A673 (cell line): Measurements from ENCODE around the gene IL10RB. TPM values are rescaled to one million over a fixed set of nuclear protein-coding genes. Genes with fewer than 3 reads are reported as not detected.

ENCODE experiments used
- BruUV-seq: library from RNA; stranded (reverse); fragments of 400-500 nt; replicated peaks from 2 replicates; lab custom pipeline; 2021; lab: Mats Ljungman, UMichigan
- CTCF ChIA-PET: fragments of 300-600 bp; sonication (Branson Sonifier 250); formaldehyde crosslinking; loops from one replicate; lab custom pipeline; 2022; ENCODE audit warnings: antibody characterized with exemption; lab: Charles Lee
- POLR2A ChIA-PET: fragments of 300-600 bp; sonication (Branson Sonifier 250); formaldehyde crosslinking; loops from one replicate; lab custom pipeline; 2022; ENCODE audit warnings: antibody characterized with exemption; ENCODE audit not compliant: low non-redundant PET; lab: Charles Lee
- DNase-seq: peaks from one replicate; pipeline ENCODE4 v3.0.0-alpha.2; 2015; ENCODE audit warnings: low spot score
- H3K27ac ChIP-seq: fragments of 200-600 bp; sonication (generic); 2 replicates; pipeline ENCODE4 v1.5.1; 2016; ENCODE audit warnings: mixed run types, low read depth, mild to moderate bottlenecking, mixed read lengths, antibody characterized with exemption, low read length; ENCODE audit not compliant: poor library complexity, severe bottlenecking
- H3K27me3 ChIP-seq: fragments of 200-600 bp; sonication (generic); replicated peaks from 2 replicates; pipeline ENCODE4 v1.6.1; 2017; ENCODE audit warnings: mixed run types, low read depth, mild to moderate bottlenecking, mixed read lengths, antibody characterized with exemption, low read length; ENCODE audit not compliant: insufficient read depth, poor library complexity
- H3K36me3 ChIP-seq: fragments of 200-600 bp; sonication (generic); 2 replicates; pipeline ENCODE4 v1.6.1; 2016; ENCODE audit warnings: mixed run types, mild to moderate bottlenecking, mixed read lengths, antibody characterized with exemption, low read length; ENCODE audit not compliant: insufficient read depth, poor library complexity, severe bottlenecking
- H3K4me1 ChIP-seq: fragments of 200-600 bp; sonication (generic); 2 replicates; pipeline ENCODE4 v1.6.1; 2017; ENCODE audit warnings: mixed run types, mild to moderate bottlenecking, mixed read lengths, antibody characterized with exemption, low read length; ENCODE audit not compliant: insufficient read depth, poor library complexity, severe bottlenecking
- H3K4me3 ChIP-seq: fragments of 200-600 bp; sonication (generic); 2 replicates; pipeline ENCODE4 v1.5.1; 2016; ENCODE audit warnings: low read depth, mixed run types, mild to moderate bottlenecking, mixed read lengths, low read length; ENCODE audit not compliant: poor library complexity, severe bottlenecking
- H3K9me3 ChIP-seq: fragments of 200-600 bp; sonication (generic); 2 replicates; pipeline ENCODE4 v1.6.1; 2016; ENCODE audit warnings: mixed run types, low read depth, mild to moderate bottlenecking, mixed read lengths, antibody characterized with exemption, low read length; ENCODE audit not compliant: poor library complexity, severe bottlenecking
- CTCF ChIP-seq: fragments of 300-800, 200-600 bp; sonication (generic); conservative IDR thresholded peaks from 2 replicates; pipeline ENCODE4 v1.5.1; 2017; ENCODE audit warnings: low read depth, mild to moderate bottlenecking, antibody characterized with exemption, low read length, moderate library complexity, mixed read lengths
- EZH2 ChIP-seq: fragments of 200-600 bp; sonication (generic); IDR thresholded peaks from 2 replicates; pipeline ENCODE4 v1.6.1; 2017; ENCODE audit warnings: borderline replicate concordance, low read depth, mild to moderate bottlenecking, mixed read lengths, antibody characterized with exemption, low read length; ENCODE audit not compliant: poor library complexity, severe bottlenecking
- intact Hi-C: fragments of 100-400 bp; cut with micrococcal nuclease; formaldehyde crosslinking; loops from one replicate; pipeline ENCODE4 v1.10.0; 2022; ENCODE audit not compliant: unreplicated experiment
- total RNA-seq: library from RNA; stranded (reverse); gene quantifications from 2 replicates; pipeline ENCODE4 v1.2.3, GENCODE V29; 2021

The IL10RB gene
- total RNA-seq, 1 experiment from 2014 or later = 11.1 TPM

- Histone ChIP-seq H3K36me3 (peaks cover 40% of the 10 kb centered on the region), H3K4me3 (no peak overlapping the region), H3K27ac (peak overlapping the region; percentile 51), H3K27me3 (no peaks in the 10 kb centered on the region), H3K4me1 (peaks cover 12% of the 10 kb centered on the region), H3K9me3 (no peaks in the 10 kb centered on the region)
- intact Hi-C loops = no loop called here
- BruUV-seq = no TSS peak
- TF ChIP-seq EZH2 (no peak), CTCF (no peak)
- peak; percentile 33 for DNase-seq
- POLR2A ChIA-PET = no interaction called here
- CTCF ChIA-PET = no interaction called here
Measured at GRCh38 chr21:33244082-33244778, 21.9 kb upstream of the IL10RB start.

GRCh38 chr21:33244779-33245105, 21.4 kb upstream of the IL10RB start:
- H3K36me3 ChIP-seq = peaks cover 45% of the 10 kb centered on the region
- H3K27ac ChIP-seq = no peak overlapping the region
- intact Hi-C loops = no loop called here
- no peaks in the 10 kb centered on the region for H3K9me3 ChIP-seq
- H3K4me1 ChIP-seq = peaks cover 12% of the 10 kb centered on the region
- no peaks in the 10 kb centered on the region for H3K27me3 ChIP-seq
- CTCF ChIA-PET = no interaction called here
- BruUV-seq = no TSS peak
- no peak for DNase-seq
- no peak overlapping the region for H3K4me3 ChIP-seq
- POLR2A ChIA-PET = no interaction called here
- no peak for TF ChIP-seq CTCF

- intact Hi-C loops = no loop called here
- no peak overlapping the region for H3K4me3 ChIP-seq
- H3K4me1 ChIP-seq = peaks cover 12% of the 10 kb centered on the region
- H3K9me3 ChIP-seq = no peaks in the 10 kb centered on the region
- H3K27me3 ChIP-seq = no peaks in the 10 kb centered on the region
- no peak for DNase-seq
- POLR2A ChIA-PET = no interaction called here
- H3K36me3 ChIP-seq = peaks cover 50% of the 10 kb centered on the region
- H3K27ac ChIP-seq = no peak overlapping the region
- TF ChIP-seq CTCF = no peak
- TF ChIP-seq EZH2 = no peak
- no TSS peak for BruUV-seq
- CTCF ChIA-PET = no interaction called here
Measured at GRCh38 chr21:33245289-33245918, 20.8 kb upstream of the IL10RB start.
